Measurements from ENCODE around the gene NFIA.

- TF ChIP-seq POLR2A (IDR thresholded peaks at IDR 0.05) (no peak), POLR2AphosphoS5 (IDR thresholded peaks at IDR 0.05) (no peak), CTCF (IDR thresholded peaks at IDR 0.05) (no peak)
Measured at GRCh38 chr1:61461406-61462384, 379.3 kb downstream of the NFIA start.

Measured in prostate gland (tissue), 2 donors.